Ramos (cell line): ENCODE data around the gene NPNT.

ENCODE experiments used
- in situ Hi-C: fragments of 300-500 bp; cut with MboI; formaldehyde crosslinking; loops from one replicate; pipeline ENCODE4 v1.14.3; 2022; ENCODE audit warnings: low sequenced_read_pairs; ENCODE audit not compliant: unreplicated experiment

Gene NPNT

GRCh38 chr4:105912633-105913032, 17.4 kb downstream of the NPNT start:
- in situ Hi-C loops: no loop called here

GRCh38 chr4:105917171-105917685, 22.0 kb downstream of the NPNT start:
- in situ Hi-C loops: no loop called here

- in situ Hi-C loops: no loop called here
These were observed 26.0 kb downstream of the NPNT start for GRCh38 chr4:105921301-105921700.

GRCh38 chr4:105923497-105924238, 28.4 kb downstream of the NPNT start:
- in situ Hi-C loops: no loop called here

GRCh38 chr4:105924341-105924740, 29.1 kb downstream of the NPNT start:
- in situ Hi-C loops: no loop called here

GRCh38 chr4:105930698-105931097, 35.4 kb downstream of the NPNT start:
- in situ Hi-C loops: no loop called here

- in situ Hi-C loops: no loop called here
These were observed 37.8 kb downstream of the NPNT start for GRCh38 chr4:105933083-105933482.

GRCh38 chr4:105934386-105934785, 39.1 kb downstream of the NPNT start:
- in situ Hi-C loops: no loop called here

GRCh38 chr4:105936901-105937300, 41.6 kb downstream of the NPNT start:
- in situ Hi-C loops: no loop called here

GRCh38 chr4:105937759-105938158, 42.5 kb downstream of the NPNT start:
- in situ Hi-C loops: no loop called here

- in situ Hi-C loops: no loop called here
These were observed 48.0 kb downstream of the NPNT start for GRCh38 chr4:105943234-105943633.

GRCh38 chr4:105944540-105944939, 49.3 kb downstream of the NPNT start:
- in situ Hi-C loops: no loop called here

- in situ Hi-C loops: no loop called here
These were observed 51.5 kb downstream of the NPNT start for GRCh38 chr4:105946771-105947170.

GRCh38 chr4:105950701-105951100, 55.4 kb downstream of the NPNT start:
- in situ Hi-C loops: no loop called here

GRCh38 chr4:105951198-105951597, 55.9 kb downstream of the NPNT start:
- in situ Hi-C loops: no loop called here

GRCh38 chr4:105952591-105952990, 57.3 kb downstream of the NPNT start:
- in situ Hi-C loops: no loop called here

- in situ Hi-C loops: no loop called here
These were observed 61.3 kb downstream of the NPNT start for GRCh38 chr4:105956569-105956968.

- in situ Hi-C loops: no loop called here
These were observed 62.4 kb downstream of the NPNT start for GRCh38 chr4:105957680-105958079.

GRCh38 chr4:105963461-105964400, 68.5 kb downstream of the NPNT start:
- in situ Hi-C loops: no loop called here

- in situ Hi-C loops: no loop called here
These were observed 70.0 kb downstream of the NPNT start for GRCh38 chr4:105965183-105965800.

GRCh38 chr4:105966051-105966450, 70.8 kb downstream of the NPNT start:
- in situ Hi-C loops: no loop called here
